Adipocyte (in vitro differentiated cells): ENCODE data around the gene DMRT1.

Source experiments
- DNase-seq: peaks from one replicate; pipeline ENCODE4 v3.0.0-alpha.2; 2015; ENCODE audit warnings: low read depth
- H3K27me3 ChIP-seq: replicated peaks from 2 replicates; pipeline ENCODE4 v1.7.0; 2013; ENCODE audit warnings: mild to moderate bottlenecking, low read length, moderate library complexity; ENCODE audit not compliant: control insufficient read depth, insufficient read depth
- H3K36me3 ChIP-seq: 2 replicates; pipeline ENCODE4 v1.7.0; 2013; ENCODE audit warnings: low read length, mild to moderate bottlenecking, moderate library complexity; ENCODE audit not compliant: control insufficient read depth, insufficient read depth, severe bottlenecking
- H3K4me1 ChIP-seq: 2 replicates; pipeline ENCODE4 v1.7.0; 2013; ENCODE audit warnings: mild to moderate bottlenecking, low read length, moderate library complexity; ENCODE audit not compliant: control insufficient read depth, insufficient read depth
- H3K4me3 ChIP-seq: 2 replicates; pipeline ENCODE4 v1.7.0; 2013; ENCODE audit warnings: mild to moderate bottlenecking, low read length, moderate library complexity
- H3K9ac ChIP-seq: 2 replicates; pipeline ENCODE4 v1.7.0; 2013; ENCODE audit warnings: mild to moderate bottlenecking, low read length, moderate library complexity
- H3K9me3 ChIP-seq: 2 replicates; pipeline ENCODE4 v1.7.0; 2013; ENCODE audit warnings: mild to moderate bottlenecking, low read length, moderate library complexity; ENCODE audit not compliant: control insufficient read depth

DMRT1 gene

DNA sequence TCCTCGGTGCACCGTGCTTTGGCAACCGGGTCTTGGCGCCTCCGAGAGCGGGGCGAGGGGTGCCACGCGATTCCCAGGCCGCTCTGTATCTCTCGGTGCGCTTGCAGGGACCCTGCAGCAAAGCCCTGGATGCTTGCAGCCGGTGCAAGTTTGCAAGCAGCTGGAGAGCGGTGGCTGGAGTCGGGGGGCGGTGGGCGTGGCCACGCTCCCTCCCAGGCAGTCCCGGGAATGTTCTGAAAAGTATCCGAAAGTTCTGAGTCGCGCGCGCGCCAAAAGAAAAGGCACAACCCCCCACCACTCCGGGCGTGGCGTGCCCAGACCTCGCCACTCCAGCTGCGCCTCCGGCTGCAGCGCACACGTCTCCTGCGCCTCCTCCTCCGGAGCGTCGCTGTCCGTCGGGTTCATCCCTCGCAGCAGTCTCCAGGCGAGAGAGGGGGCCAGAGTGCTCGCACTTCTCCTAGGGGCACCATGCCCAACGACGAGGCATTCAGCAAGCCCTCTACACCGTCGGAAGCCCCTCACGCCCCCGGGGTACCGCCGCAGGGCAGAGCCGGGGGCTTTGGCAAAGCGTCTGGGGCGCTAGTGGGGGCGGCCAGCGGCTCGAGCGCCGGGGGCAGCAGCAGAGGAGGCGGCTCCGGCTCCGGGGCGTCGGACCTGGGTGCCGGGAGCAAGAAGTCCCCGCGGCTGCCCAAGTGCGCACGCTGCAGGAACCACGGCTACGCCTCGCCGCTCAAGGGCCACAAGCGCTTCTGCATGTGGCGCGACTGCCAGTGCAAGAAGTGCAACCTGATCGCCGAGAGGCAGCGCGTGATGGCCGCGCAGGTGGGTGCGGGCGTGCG is at the start of gene DMRT1:
Gene DMRT1 (plus strand): TSS at position 327 of the 839 bp plus-strand sequence. CDS start 142 bp downstream, at position 469.
- Histone ChIP-seq H3K4me3 (no peak within 1 kb of the TSS), H3K9ac (no peak within 1 kb of the TSS), H3K4me1 (peaks cover 3% of the 10 kb centered on the region), H3K27me3 (peaks cover 44% of the 10 kb centered on the region), H3K9me3 (no peaks in the 10 kb centered on the region), H3K36me3 (no peaks in the 10 kb centered on the region)
- DNase-seq, result no peak

DNA sequence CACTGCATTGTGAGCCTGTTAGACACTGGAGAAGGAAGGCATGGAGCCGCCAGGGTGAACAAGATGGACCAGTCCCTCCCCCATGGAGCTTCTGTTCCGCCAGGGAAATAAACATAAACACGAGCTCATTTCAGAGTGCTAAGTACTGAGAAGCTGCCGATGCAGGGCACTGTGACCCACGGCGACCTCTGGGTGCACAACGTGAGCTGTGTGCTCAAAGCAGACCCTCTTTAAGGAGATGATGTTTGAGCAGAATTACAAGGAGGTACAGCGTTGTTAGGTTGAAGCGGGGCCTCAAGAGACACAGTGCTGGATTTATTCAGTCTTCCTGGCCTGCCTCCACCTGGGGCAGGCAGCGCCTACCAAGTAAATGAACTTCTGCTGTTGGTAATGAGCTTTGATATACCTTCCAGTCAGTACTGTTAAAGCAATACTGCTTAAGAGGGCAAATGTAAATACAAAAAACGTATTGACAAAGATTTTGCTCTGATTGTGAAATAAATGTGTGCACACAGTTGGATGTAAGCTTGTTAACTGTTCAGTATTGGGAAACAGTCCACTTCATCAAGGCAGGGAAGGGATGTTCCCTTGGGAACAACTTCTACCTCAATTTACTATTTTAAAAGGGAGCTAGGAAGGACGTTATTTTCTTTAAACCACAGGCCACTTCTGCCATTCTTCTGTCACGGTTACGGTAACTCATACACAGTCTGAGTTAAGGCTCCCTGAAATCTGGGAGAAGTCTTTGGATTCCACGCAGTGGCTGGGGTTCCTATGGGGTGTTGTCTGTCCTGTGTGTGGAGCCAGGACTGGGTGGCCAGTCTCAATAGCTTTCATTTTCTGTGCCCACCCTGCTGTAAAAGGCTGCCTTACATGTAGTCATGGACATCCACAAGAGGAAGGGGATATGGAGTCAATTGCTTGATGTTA is 48.9 kb upstream of the DMRT1 start:
- H3K9me3 ChIP-seq, result peaks cover 2% of the 10 kb centered on the region
- no peaks in the 10 kb centered on the region for H3K27me3 ChIP-seq
- H3K36me3 ChIP-seq, result no peaks in the 10 kb centered on the region
- H3K4me3 ChIP-seq, result no peak overlapping the region
- peaks cover 11% of the 10 kb centered on the region for H3K4me1 ChIP-seq
- DNase-seq, result peak; percentile 80
- H3K9ac ChIP-seq, result no peak overlapping the region

DNA sequence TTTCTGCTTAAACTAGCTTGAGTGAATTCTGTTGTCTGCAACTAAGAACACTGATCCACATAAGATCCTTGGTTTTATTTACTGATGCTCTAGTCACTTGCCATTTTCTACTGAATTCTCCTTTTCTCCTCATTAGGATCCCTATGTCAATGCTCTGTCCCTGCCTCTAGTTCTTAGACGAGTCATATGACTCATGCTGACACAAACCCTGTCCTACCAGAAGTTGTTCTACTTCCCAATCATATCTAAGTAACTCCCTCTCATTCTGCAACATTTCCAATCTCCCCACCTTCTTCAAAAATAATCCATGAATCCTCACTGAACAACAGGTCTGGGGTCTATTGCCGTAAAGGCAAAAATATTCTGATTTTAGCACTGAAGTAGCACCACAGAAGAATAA is 47.1 kb upstream of the DMRT1 start:
- Histone ChIP-seq H3K4me1 (peaks cover 11% of the 10 kb centered on the region), H3K36me3 (no peaks in the 10 kb centered on the region), H3K4me3 (no peak overlapping the region), H3K9ac (no peak overlapping the region), H3K9me3 (peaks cover 2% of the 10 kb centered on the region), H3K27me3 (no peaks in the 10 kb centered on the region)
- DNase-seq, result no peak

DNA sequence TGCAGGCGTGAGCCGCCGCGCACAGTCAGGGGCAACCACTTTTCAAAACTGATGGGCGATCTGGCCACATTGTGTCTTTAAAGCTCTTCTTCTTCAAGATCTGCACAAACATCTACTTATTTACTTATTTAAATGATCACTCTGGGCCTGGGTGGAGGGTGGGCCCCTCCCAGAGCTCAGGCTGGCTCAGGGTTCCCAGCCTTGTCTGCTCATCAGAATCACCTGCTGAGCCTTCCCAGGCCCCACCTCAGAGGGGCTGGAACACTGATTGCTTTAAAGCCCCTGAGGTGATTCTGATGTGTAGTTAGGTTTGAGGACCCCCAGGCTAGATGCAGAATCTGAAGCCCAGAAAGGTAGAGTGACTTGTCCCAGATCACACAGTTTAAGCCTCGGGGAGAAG is 45.6 kb upstream of the DMRT1 start:
- Histone ChIP-seq H3K36me3 (no peaks in the 10 kb centered on the region), H3K9me3 (peaks cover 2% of the 10 kb centered on the region), H3K4me1 (peaks cover 11% of the 10 kb centered on the region), H3K27me3 (no peaks in the 10 kb centered on the region), H3K9ac (no peak overlapping the region), H3K4me3 (no peak overlapping the region)
- DNase-seq, result no peak

DNA sequence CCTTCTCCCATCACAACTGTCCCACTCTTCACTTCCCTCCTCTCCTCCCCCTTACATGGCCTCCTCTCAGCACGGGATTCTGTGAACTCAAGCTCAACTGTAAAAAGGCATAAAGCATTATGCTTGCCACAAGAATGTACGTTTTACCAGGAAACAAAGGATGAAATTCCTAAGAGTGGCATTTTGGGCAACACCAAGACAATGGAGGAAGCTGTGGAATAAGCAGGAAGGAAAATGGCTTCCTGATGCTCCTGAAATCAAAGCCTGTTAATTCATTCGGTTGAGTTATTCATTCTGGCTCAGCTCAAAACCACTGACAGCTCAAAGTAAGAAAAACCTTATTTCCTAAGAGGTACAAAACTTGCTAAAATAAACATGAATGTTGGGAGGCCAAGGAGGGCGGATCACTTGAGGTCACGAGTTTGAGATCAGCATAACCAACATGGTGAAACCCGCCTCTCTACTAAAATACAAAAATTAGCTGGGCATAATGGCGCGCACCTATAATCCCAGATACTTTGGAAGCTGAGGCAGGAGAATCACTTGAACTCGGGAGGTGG is 40.8 kb upstream of the DMRT1 start:
- Histone ChIP-seq H3K27me3 (no peaks in the 10 kb centered on the region), H3K4me3 (no peak overlapping the region), H3K9ac (no peak overlapping the region), H3K4me1 (no peaks in the 10 kb centered on the region), H3K36me3 (no peaks in the 10 kb centered on the region), H3K9me3 (no peaks in the 10 kb centered on the region)
- DNase-seq, result no peak

DNA sequence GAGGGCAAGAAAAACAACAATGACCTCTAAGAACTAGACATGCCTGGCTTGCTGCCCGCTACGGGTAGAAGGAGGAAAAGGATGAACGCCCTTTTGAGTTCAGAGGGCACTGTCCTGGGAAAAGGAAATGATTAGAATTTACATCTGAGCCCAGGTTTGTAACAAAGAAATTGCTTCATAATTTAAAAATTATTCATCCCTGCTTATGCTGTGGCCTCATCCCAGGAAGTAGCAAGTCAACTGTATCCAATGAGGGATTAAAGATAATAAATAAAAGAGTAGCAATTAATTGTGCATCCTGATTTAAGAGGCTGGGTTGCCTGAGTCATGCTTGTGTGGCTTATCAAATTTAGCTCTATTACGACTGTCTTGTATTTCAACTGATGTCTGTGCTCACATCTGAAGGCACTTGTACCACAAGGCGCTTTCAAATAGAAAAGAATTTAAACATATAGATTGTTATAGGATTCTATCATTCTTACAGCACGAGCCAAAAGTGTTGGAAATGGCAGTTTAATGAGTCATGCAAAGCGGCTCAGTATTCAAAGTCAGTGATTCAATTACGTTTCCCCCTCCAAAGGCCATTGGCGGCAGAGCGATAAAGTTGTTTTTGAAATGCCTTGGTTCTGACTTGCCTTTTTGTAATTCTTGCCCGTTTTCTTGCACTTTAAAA is 40.0 kb upstream of the DMRT1 start:
- peak; percentile 18 for DNase-seq
- Histone ChIP-seq H3K36me3 (no peaks in the 10 kb centered on the region), H3K27me3 (no peaks in the 10 kb centered on the region), H3K4me3 (no peak overlapping the region), H3K4me1 (no peaks in the 10 kb centered on the region), H3K9me3 (no peaks in the 10 kb centered on the region), H3K9ac (no peak overlapping the region)

DNA sequence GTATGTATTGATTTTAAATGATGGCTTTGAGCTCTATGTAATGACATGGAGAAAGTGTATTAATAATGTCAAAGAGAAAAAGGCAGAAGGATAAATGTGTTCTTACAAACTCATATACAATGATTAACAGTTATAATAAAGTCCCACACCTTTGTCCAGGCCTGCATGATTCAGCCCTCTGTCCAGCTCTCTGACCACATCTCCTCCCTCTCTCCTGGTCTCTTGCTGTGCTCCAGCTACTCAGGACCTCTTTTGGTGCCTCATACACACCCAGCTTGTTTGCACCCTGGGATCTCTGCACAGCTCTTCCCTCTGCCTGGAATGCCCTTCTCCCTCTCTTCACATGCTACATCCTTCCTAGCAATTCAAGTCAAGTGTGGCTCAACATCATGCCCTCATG is 37.5 kb upstream of the DMRT1 start:
- H3K9me3 ChIP-seq, result no peaks in the 10 kb centered on the region
- peaks cover 6% of the 10 kb centered on the region for H3K27me3 ChIP-seq
- no peaks in the 10 kb centered on the region for H3K4me1 ChIP-seq
- H3K36me3 ChIP-seq, result no peaks in the 10 kb centered on the region
- H3K4me3 ChIP-seq, result no peak overlapping the region
- H3K9ac ChIP-seq, result no peak overlapping the region
- no peak for DNase-seq

DNA sequence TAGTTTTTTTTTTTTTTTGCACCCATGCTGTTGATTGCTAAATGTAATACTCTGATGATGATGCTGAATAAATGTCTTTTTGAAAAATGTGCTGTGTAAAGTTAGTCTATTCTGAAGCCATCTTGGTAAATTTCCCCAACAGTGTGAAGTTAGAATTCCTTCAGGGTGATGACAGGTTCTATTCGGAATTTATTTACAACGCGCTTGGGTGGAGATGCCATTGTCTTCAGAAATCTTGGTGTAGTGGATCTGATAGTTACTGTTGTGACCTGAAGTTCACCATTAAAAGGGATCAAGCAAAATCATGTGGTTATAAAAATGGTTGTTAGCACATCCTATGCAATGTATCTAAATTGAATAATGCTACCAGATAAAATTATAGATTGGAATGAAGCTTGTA is 36.3 kb upstream of the DMRT1 start:
- H3K36me3 ChIP-seq, result no peaks in the 10 kb centered on the region
- peaks cover 6% of the 10 kb centered on the region for H3K27me3 ChIP-seq
- no peak overlapping the region for H3K4me3 ChIP-seq
- H3K4me1 ChIP-seq, result no peaks in the 10 kb centered on the region
- no peak for DNase-seq
- no peak overlapping the region for H3K9ac ChIP-seq
- no peaks in the 10 kb centered on the region for H3K9me3 ChIP-seq

DNA sequence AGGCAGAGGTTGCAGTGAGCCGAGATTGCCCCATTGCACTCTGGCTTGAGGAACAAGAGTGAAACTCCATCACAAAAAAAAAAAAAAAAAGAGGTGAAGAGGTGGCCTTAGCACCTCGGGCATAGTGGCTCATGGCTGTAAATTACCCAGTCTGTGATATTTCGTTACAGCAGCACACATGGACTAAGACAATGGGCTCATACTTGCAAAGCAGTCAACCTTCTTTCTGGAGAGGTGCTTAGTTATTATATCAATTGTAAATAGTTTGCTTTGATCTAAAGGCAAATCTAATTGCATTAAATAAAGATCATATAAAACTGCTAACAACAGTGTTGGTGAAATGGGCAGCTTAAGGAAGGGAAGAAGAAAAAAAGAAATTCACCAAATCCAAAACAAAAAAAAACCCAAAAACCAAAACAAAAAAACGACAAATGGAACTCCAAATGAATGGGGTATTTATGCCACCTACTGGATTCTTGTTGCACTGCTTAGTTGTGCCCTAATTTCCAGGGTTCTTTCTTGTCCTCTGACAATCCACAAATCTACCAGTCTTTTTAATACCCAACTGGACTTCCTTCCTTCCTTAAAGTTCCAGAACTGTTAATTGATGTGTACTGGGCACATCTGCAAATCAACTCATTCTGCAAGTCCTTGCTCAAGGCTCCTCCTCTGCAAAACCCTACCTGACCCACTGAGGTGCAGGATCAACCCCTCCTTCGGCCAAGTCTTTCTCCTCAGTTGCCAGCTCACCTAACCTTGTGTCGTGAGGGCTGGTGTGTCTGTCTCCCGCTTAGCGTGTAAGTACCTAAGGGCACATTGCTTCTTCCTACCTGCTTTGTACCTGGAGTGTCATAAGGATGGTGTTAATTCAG is 35.0 kb upstream of the DMRT1 start:
- peaks cover 7% of the 10 kb centered on the region for H3K4me1 ChIP-seq
- H3K27me3 ChIP-seq, result peaks cover 6% of the 10 kb centered on the region
- H3K9me3 ChIP-seq, result no peaks in the 10 kb centered on the region
- no peak overlapping the region for H3K4me3 ChIP-seq
- peak; percentile 81 for DNase-seq
- no peak overlapping the region for H3K9ac ChIP-seq
- H3K36me3 ChIP-seq, result no peaks in the 10 kb centered on the region

DNA sequence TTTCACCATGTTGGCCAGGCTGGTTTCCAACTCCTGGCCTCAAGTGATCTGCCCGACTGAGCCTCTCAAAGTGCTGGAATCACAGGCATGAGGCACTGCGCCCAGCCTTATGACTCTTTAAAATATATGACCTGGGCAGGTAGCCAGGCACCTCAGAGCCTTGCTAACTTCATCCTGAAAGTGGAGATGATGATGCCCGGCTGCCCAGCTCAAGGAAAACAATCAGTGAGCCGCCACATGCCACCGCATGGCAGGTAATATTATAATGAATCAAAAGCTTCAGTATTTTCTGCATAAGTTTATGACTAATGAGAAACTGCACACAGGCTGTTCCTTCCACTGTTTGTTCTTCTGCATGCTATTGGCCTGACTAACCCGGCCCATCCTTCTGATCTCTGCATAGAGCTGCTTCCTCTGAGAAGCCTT is 30.4 kb upstream of the DMRT1 start:
- no peaks in the 10 kb centered on the region for H3K9me3 ChIP-seq
- peak; percentile 5 for DNase-seq
- peaks cover 6% of the 10 kb centered on the region for H3K27me3 ChIP-seq
- no peaks in the 10 kb centered on the region for H3K36me3 ChIP-seq
- H3K4me3 ChIP-seq, result no peak overlapping the region
- H3K4me1 ChIP-seq, result peaks cover 7% of the 10 kb centered on the region
- H3K9ac ChIP-seq, result no peak overlapping the region
